Epithelial cell of proximal tubule (primary cell): Measurements from ENCODE around the gene ADAM15. TPM values are rescaled to one million over a fixed set of nuclear protein-coding genes. Genes with fewer than 3 reads are reported as not detected.

Experiments
- DNase-seq: peaks from one replicate; pipeline ENCODE4 v3.0.0-alpha.2; 2011; ENCODE audit warnings: low read depth
- H3K4me3 ChIP-seq: 2 replicates; pipeline ENCODE4 v1.5.1; 2011; ENCODE audit warnings: low read depth, mild to moderate bottlenecking, low read length
- CTCF ChIP-seq: conservative IDR thresholded peaks from 2 replicates; pipeline ENCODE4 v1.5.1; 2012; ENCODE audit warnings: low read depth, mild to moderate bottlenecking, low read length
- total RNA-seq: library from RNA; depleted of rRNA; stranded (reverse); fragments of >200 nt; gene quantifications from 2 replicates; pipeline ENCODE4 v1.2.3, GENCODE V29; 2015

Gene ADAM15
- total RNA-seq, 1 donor from 2014 or later, result 164 TPM

DNA sequence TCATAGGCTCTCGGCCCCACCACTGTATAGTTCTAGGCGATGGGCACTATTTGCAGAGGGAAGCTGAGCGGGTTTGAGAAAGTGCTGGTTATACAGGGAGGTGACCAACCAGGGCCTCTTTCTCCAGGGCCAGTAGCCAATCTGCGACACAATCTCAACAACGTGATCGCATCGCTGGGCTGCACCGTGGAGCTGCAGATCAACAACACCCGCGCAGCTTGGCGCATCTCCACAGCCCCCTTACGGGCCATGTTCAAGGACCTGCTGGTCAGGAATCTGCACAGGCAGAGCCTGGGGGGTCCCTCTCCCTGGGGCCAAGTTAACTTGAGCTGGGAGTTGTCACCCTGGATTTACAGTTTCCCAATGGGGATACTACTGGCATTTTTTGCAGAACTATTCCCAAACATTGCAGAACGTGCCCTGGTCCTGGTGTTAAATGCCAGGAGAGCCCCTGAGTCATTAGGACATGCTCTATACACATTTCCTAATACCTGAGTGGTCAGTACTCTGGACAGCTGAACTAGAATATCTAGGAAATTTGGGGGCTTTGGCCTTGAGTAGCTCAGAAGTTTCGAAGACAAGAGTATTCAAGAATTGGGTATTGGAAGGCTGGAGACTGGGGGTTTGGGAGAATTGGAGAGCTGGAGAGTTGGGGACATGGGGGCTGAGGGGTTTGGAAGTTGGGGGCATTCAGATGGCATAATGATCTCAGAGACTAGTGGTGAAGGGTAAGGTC lies 10.6 kb upstream of the ADAM15 start:
- TF ChIP-seq CTCF, result no peak
- DNase-seq, result no peak
- no peak overlapping the region for H3K4me3 ChIP-seq

DNA sequence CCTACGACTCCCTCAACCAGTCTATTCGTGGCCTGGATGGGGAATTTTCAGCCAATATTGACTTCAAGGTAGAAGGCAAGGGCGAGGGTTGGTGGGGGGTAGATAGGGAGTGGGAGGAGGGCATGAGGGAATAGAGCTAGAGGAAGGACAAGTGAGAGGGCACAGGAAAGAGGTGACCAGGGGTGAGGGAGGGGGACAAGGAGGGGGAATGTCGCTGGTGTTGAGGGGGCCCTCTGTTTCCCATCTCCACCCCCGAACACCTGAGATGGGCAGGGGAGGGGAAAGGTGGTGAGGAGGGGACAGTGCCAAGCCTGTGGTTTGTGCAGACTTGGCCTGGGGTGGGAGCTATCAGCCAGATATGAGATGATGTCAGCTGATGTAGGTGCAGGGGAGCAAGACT lies 8.3 kb upstream of the ADAM15 start:
- H3K4me3 ChIP-seq, result no peak overlapping the region
- TF ChIP-seq CTCF, result no peak
- DNase-seq, result no peak

GRCh38 chr1:155043301-155043702 lies 7.8 kb upstream of the ADAM15 start:
- H3K4me3 ChIP-seq, result no peak overlapping the region
- DNase-seq, result no peak
- no peak for TF ChIP-seq CTCF

- no peak overlapping the region for H3K4me3 ChIP-seq
- no peak for TF ChIP-seq CTCF
- no peak for DNase-seq
Measured at GRCh38 chr1:155043793-155044192, 7.3 kb upstream of the ADAM15 start.

- no peak overlapping the region for H3K4me3 ChIP-seq
- no peak for DNase-seq
- TF ChIP-seq CTCF, result no peak
Measured at GRCh38 chr1:155044365-155044764, 6.8 kb upstream of the ADAM15 start.

GRCh38 chr1:155044812-155045657 lies 6.1 kb upstream of the ADAM15 start:
- no peak for DNase-seq
- H3K4me3 ChIP-seq, result no peak overlapping the region
- peak; percentile 80 for TF ChIP-seq CTCF
